Activated CD8-positive, alpha-beta memory T cell treated with anti-CD3 and anti-CD28 coated beads, Interleukin-2, amount 50 U/mL, for 24 hours (primary cell): ENCODE data around the gene PTPRQ.

Experiments
- DNase-seq: peaks from one replicate; pipeline ENCODE4 v3.0.0-alpha.2; 2020; ENCODE audit errors: extremely low read depth

The PTPRQ gene

GRCh38 chr12:80565271-80565670, 121.2 kb downstream of the PTPRQ start:
- DNase-seq = no peak

GRCh38 chr12:80567401-80567800, 123.4 kb downstream of the PTPRQ start:
- no peak for DNase-seq

- DNase-seq = no peak
Measured at GRCh38 chr12:80576641-80577418, 132.8 kb downstream of the PTPRQ start.

- DNase-seq = no peak
Measured at GRCh38 chr12:80580254-80580653, 136.2 kb downstream of the PTPRQ start.

GRCh38 chr12:80581783-80582182, 137.7 kb downstream of the PTPRQ start:
- no peak for DNase-seq

GRCh38 chr12:80582431-80582830, 138.4 kb downstream of the PTPRQ start:
- no peak for DNase-seq

GRCh38 chr12:80589077-80589476, 145.0 kb downstream of the PTPRQ start:
- no peak for DNase-seq

GRCh38 chr12:80590085-80590484, 146.1 kb downstream of the PTPRQ start:
- DNase-seq = no peak

- no peak for DNase-seq
Measured at GRCh38 chr12:80593766-80594165, 149.7 kb downstream of the PTPRQ start.

GRCh38 chr12:80596509-80596908, 152.5 kb downstream of the PTPRQ start:
- no peak for DNase-seq

GRCh38 chr12:80598004-80598606, 154.1 kb downstream of the PTPRQ start:
- no peak for DNase-seq

GRCh38 chr12:80602455-80602854, 158.4 kb downstream of the PTPRQ start:
- no peak for DNase-seq

GRCh38 chr12:80607361-80608135, 163.5 kb downstream of the PTPRQ start:
- no peak for DNase-seq

- no peak for DNase-seq
Measured at GRCh38 chr12:80617733-80618132, 173.7 kb downstream of the PTPRQ start.

- DNase-seq = no peak
Measured at GRCh38 chr12:80620281-80620680, 176.2 kb downstream of the PTPRQ start.

GRCh38 chr12:80622271-80622670, 178.2 kb downstream of the PTPRQ start:
- DNase-seq = no peak

GRCh38 chr12:80625051-80625450, 181.0 kb downstream of the PTPRQ start:
- DNase-seq = no peak

GRCh38 chr12:80625901-80626300, 181.9 kb downstream of the PTPRQ start:
- DNase-seq = no peak

GRCh38 chr12:80627782-80628181, 183.7 kb downstream of the PTPRQ start:
- DNase-seq = no peak

GRCh38 chr12:80632835-80633234, 188.8 kb downstream of the PTPRQ start:
- DNase-seq = no peak

GRCh38 chr12:80634903-80635302, 190.9 kb downstream of the PTPRQ start:
- DNase-seq = no peak

- no peak for DNase-seq
Measured at GRCh38 chr12:80636832-80637231, 192.8 kb downstream of the PTPRQ start.

- no peak for DNase-seq
Measured at GRCh38 chr12:80641936-80642335, 197.9 kb downstream of the PTPRQ start.
